ENCODE data around the gene FRAS1.

DNA sequence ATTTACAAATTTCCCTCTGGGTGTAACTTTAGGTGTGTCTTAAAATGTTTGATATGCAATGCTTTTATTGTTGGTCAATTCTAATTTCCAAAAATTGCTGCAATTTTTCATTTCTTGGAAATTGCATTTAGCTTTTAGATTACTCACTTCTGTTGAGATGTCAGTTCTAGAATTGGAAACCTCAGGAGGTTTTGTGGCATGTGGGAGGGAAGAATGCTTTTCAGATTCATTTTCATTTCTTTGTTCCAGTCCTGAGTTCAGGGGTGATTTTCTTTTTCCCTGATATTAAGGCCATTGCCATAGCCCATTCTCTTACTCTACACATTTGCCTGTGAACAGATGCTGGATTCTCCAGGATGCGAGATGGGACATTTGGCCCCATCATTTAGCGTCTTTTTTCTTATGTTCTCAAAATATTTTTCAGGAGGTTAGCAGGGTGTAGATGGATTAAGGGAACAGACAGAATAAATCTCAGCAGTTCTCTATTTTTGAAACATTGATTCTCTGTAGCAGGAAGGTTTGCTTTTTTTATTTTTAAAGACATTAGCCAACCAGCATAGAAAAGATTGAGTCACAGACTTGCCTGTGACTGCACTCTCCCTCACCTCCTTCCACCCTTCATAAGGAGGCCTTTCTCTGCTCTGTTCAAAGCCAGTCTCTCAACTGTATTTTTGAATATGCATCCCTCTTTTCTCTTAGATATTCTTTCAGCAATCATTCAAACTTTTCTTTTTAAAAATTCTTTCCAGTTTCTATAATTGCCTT, 256.0 kb downstream of the FRAS1 start:
- TF ChIP-seq, protein P1, sequence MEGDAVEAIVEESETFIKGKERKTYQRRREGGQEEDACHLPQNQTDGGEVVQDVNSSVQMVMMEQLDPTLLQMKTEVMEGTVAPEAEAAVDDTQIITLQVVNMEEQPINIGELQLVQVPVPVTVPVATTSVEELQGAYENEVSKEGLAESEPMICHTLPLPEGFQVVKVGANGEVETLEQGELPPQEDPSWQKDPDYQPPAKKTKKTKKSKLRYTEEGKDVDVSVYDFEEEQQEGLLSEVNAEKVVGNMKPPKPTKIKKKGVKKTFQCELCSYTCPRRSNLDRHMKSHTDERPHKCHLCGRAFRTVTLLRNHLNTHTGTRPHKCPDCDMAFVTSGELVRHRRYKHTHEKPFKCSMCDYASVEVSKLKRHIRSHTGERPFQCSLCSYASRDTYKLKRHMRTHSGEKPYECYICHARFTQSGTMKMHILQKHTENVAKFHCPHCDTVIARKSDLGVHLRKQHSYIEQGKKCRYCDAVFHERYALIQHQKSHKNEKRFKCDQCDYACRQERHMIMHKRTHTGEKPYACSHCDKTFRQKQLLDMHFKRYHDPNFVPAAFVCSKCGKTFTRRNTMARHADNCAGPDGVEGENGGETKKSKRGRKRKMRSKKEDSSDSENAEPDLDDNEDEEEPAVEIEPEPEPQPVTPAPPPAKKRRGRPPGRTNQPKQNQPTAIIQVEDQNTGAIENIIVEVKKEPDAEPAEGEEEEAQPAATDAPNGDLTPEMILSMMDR (IDR thresholded peaks at IDR 0.05) = no peak
- TF ChIP-seq, protein P2, sequence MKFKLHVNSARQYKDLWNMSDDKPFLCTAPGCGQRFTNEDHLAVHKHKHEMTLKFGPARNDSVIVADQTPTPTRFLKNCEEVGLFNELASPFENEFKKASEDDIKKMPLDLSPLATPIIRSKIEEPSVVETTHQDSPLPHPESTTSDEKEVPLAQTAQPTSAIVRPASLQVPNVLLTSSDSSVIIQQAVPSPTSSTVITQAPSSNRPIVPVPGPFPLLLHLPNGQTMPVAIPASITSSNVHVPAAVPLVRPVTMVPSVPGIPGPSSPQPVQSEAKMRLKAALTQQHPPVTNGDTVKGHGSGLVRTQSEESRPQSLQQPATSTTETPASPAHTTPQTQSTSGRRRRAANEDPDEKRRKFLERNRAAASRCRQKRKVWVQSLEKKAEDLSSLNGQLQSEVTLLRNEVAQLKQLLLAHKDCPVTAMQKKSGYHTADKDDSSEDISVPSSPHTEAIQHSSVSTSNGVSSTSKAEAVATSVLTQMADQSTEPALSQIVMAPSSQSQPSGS (CRISPR knock-in tag; IDR thresholded peaks at IDR 0.05; ENCODE audit: borderline replicate concordance, low read depth) = no peak
- TF ChIP-seq, protein P3, sequence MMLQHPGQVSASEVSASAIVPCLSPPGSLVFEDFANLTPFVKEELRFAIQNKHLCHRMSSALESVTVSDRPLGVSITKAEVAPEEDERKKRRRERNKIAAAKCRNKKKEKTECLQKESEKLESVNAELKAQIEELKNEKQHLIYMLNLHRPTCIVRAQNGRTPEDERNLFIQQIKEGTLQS (CRISPR knock-in tag; conservative IDR thresholded peaks at IDR 0.05) = no peak
- TF ChIP-seq, protein P4, sequence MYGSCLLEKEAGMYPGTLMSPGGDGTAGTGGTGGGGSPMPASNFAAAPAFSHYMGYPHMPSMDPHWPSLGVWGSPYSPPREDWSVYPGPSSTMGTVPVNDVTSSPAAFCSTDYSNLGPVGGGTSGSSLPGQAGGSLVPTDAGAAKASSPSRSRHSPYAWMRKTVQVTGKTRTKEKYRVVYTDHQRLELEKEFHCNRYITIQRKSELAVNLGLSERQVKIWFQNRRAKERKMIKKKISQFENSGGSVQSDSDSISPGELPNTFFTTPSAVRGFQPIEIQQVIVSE (CRISPR knock-in tag; IDR thresholded peaks at IDR 0.05; ENCODE audit: borderline replicate concordance) = no peak
- no peak for TF ChIP-seq CREM (CRISPR knock-in tag; IDR thresholded peaks at IDR 0.05)
- TF ChIP-seq, protein P5, sequence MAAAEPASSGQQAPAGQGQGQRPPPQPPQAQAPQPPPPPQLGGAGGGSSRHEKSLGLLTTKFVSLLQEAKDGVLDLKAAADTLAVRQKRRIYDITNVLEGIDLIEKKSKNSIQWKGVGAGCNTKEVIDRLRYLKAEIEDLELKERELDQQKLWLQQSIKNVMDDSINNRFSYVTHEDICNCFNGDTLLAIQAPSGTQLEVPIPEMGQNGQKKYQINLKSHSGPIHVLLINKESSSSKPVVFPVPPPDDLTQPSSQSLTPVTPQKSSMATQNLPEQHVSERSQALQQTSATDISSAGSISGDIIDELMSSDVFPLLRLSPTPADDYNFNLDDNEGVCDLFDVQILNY (CRISPR knock-in tag; IDR thresholded peaks at IDR 0.05) = no peak
- no peak for TF ChIP-seq ZNF263 (CRISPR knock-in tag; IDR thresholded peaks at IDR 0.05; ENCODE audit: low read depth)
- TF ChIP-seq ZNF423 (CRISPR knock-in tag; IDR thresholded peaks at IDR 0.05) = no peak
- TF ChIP-seq HMGA2 (CRISPR knock-in tag; IDR thresholded peaks at IDR 0.05) = no peak
- TF ChIP-seq, protein P6, sequence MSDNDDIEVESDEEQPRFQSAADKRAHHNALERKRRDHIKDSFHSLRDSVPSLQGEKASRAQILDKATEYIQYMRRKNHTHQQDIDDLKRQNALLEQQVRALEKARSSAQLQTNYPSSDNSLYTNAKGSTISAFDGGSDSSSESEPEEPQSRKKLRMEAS (CRISPR knock-in tag; IDR thresholded peaks at IDR 0.05) = no peak
- no peak for TF ChIP-seq SP1 (CRISPR knock-in tag; conservative IDR thresholded peaks at IDR 0.05)
- no peak for TF ChIP-seq NFYB (CRISPR knock-in tag; conservative IDR thresholded peaks at IDR 0.05; ENCODE audit: low read depth)

Measured in WTC11 (cell line).